Muscle layer of colon (tissue), 2 donors: ENCODE measurements around the gene HYOU1.
"Not testable (repeated sequence)": the region's sequence is repeated elsewhere in the genome, so short reads cannot be mapped to it uniquely, and the experiment has no call there.

ENCODE experiments used
- H3K27ac ChIP-seq: one replicate; pipeline ENCODE4 v1.7.0; 2013; ENCODE audit warnings: low read depth, mild to moderate bottlenecking, low read length, moderate library complexity
- H3K27me3 ChIP-seq, 2 donors: one replicate each; pipeline ENCODE4 v1.7.0; 2013; ENCODE audit warnings: low read length in 2 of 2, mild to moderate bottlenecking in 2 of 2; ENCODE audit not compliant: insufficient read depth in 2 of 2, control insufficient read depth in 1 of 2
- H3K36me3 ChIP-seq: one replicate; pipeline ENCODE4 v1.7.0; 2013; ENCODE audit warnings: mild to moderate bottlenecking, low read length; ENCODE audit not compliant: insufficient read depth
- H3K4me1 ChIP-seq: one replicate; pipeline ENCODE4 v1.7.0; 2013; ENCODE audit warnings: mild to moderate bottlenecking, low read length; ENCODE audit not compliant: insufficient read depth
- H3K4me3 ChIP-seq, 2 donors: one replicate each; pipeline ENCODE4 v1.7.0; 2013; ENCODE audit warnings: low read length in 2 of 2, low read depth in 1 of 2, mild to moderate bottlenecking in 1 of 2, moderate library complexity in 1 of 2
- H3K9ac ChIP-seq: one replicate; pipeline ENCODE4 v1.7.0; 2013; ENCODE audit warnings: low read length
- H3K9me3 ChIP-seq: one replicate; pipeline ENCODE4 v1.7.0; 2013; ENCODE audit warnings: mild to moderate bottlenecking, low read length
- donor health status: abdominal sarcoma.
- donor health status: Adenocarcinoma of cecum.

HYOU1 gene

DNA sequence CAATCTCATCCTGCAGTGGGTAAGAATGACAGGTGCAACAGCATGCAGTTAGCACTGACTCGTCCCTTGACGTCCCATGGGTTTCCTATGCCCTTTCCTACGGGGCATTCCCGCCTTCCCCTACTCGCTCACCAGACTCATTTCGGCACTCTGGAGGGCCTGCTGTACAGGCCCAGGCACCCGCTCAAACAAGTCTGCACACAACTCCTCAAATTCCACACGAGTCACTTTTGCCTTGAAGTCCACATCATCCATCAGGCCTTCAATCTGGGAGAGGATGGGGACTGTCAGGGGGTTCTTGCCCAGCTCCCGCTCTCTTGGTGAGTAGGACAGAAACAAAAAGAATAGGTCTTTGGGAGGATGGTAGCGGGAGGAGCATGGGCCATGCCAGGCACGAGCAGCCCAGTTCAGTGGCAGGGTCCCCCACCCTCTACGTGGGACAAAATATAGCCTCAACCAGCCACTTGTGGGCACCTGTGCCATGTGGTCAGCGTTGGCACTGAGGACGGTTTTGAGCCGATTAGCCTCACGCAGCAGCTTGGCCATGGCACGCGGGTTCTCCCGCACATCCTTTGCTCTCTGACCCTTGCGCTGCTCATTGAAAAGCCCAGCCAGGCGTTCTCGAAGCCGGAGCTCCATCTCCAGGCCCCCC is 4.7 kb downstream of the HYOU1 start:
- no peak overlapping the region for H3K9ac ChIP-seq
- peaks cover 72% of the 10 kb centered on the region for H3K36me3 ChIP-seq
- H3K4me3 ChIP-seq, result no peak overlapping the region
- peaks cover 14% of the 10 kb centered on the region for H3K4me1 ChIP-seq
- H3K27me3 ChIP-seq, result no peaks in the 10 kb centered on the region
- H3K9me3 ChIP-seq, result no peaks in the 10 kb centered on the region
- H3K27ac ChIP-seq, result no peak overlapping the region

DNA sequence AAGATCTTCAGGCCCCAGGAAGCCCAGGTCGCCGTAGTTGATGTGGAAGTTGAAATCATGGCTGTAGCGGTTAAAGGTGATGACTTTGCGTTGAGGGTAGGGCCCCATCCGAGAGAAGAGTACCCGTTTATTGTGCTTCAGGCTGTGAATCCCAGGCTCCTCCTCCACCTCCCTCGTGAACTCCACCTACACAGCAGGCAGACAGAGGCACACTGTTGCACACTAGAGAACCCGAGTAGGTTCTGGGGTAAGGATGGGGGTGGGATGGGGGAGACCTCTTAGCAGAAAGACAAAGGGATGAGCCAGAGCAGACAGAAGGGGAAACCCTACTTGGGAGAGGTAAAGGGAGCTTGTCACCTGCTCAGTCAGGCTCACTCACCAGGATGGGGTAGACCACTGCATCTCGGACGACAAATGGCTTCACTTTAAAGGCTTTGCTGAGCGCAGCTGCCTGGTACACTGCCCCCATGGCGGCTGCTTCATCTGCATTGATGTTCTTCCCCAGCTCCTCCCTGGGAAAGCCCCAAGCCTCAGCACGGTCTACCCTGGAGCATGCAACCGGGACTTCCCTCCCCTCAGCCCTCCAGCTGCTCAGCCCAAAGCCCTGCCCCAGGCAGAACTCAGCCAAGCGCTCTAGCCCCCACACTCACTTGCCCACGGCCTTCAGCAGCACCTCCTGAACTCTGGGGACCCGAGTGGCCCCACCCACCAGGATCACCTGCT is 5.4 kb downstream of the HYOU1 start:
- Histone ChIP-seq H3K27me3 (no peaks in the 10 kb centered on the region), H3K36me3 (peaks cover 79% of the 10 kb centered on the region), H3K9ac (no peak overlapping the region), H3K4me1 (peaks cover 14% of the 10 kb centered on the region), H3K27ac (no peak overlapping the region), H3K4me3 (no peak overlapping the region), H3K9me3 (no peaks in the 10 kb centered on the region)

DNA sequence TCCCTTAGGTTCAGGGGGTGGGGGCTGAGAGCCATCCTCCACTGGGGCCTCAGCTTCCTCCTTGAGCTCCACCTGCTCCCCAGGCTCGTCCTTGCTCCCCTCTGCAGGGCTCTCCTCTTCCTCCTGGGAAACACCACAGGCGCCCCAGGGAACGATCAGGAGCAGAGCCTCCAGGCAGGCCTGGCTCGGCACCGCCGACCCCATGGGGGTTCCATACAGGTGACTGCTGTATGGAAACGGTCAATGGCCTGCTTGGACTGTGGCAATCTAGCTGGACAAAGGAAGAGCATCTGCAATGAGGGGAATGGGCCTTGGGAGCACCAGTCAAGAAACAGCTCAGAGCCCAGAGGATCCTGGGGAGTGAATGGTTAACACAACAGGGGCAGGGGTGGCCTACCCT is 7.9 kb downstream of the HYOU1 start:
- Histone ChIP-seq H3K9me3 (no peaks in the 10 kb centered on the region), H3K9ac (no peak overlapping the region), H3K4me1 (no peaks in the 10 kb centered on the region), H3K36me3 (peaks cover 73% of the 10 kb centered on the region), H3K27me3 (no peaks in the 10 kb centered on the region), H3K27ac (no peak overlapping the region), H3K4me3 (no peak overlapping the region)

DNA sequence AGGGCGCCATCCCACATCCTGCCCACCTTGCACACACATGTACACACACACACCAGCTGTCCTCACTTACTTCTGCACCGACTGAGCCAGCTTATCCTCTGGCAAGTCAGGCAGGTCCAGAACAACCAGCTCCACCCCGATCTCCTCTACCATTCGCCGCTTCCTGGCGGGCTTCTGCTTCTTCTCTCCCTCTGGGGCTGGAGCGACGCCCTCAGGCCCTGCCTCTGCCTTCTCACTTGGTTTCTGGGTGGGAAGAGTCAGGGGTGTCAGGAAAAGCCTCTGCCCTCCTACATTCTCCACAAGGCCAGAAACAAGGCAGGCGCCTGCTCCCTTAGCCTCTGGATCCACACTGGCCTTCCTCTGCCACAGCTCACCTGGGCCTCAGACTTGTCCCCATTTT is 8.4 kb downstream of the HYOU1 start:
- Histone ChIP-seq H3K9me3 (no peaks in the 10 kb centered on the region), H3K36me3 (peaks cover 69% of the 10 kb centered on the region), H3K9ac (no peak overlapping the region), H3K27me3 (no peaks in the 10 kb centered on the region), H3K4me1 (no peaks in the 10 kb centered on the region), H3K4me3 (no peak overlapping the region), H3K27ac (no peak overlapping the region)

DNA sequence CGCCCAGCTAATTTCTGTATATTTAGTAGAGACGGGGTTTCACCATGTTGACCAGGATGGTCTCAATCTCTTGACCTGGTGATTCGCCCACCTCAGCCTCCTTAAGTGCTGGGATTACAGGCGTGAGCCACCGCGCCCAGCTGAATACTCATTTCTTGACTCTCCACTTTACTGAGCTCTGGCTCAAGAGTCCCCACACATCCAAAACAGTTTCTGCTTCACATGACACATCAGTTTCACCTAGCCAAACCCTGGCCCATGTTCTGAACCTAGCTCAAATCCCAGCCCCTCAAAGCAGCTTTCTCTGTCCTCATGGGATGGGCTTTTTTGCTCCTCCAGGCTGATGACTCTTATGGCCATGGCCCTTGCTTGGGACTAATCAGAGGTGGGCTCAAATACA is 9.8 kb downstream of the HYOU1 start:
- H3K27ac ChIP-seq, result no peak overlapping the region
- H3K36me3 ChIP-seq, result peaks cover 54% of the 10 kb centered on the region
- H3K9me3 ChIP-seq, result no peaks in the 10 kb centered on the region
- H3K9ac ChIP-seq, result no peak overlapping the region
- H3K4me3 ChIP-seq, result no peak overlapping the region
- H3K27me3 ChIP-seq, result no peaks in the 10 kb centered on the region
- no peaks in the 10 kb centered on the region for H3K4me1 ChIP-seq

DNA sequence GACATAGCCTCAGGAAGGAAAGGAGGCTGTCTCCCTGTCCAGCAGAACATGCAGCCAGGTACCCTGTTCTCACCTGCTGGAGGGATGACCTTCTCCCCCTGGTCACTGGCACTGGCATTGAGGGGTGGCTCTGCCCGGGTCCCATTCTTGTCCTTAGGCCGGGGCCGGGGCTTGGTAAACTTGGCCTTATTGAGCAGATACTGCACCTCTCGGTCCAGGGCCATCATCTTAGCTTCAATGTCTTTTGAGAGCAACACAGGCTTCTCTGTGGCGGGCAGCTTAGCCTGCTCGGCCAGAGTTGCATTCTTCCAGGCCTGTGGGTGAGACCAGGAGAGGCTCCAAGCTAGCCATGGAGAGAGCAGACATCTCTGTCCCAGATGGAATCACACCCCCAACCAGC is 10.5 kb downstream of the HYOU1 start:
- H3K27me3 ChIP-seq, result no peaks in the 10 kb centered on the region
- no peaks in the 10 kb centered on the region for H3K9me3 ChIP-seq
- H3K36me3 ChIP-seq, result peaks cover 47% of the 10 kb centered on the region
- no peaks in the 10 kb centered on the region for H3K4me1 ChIP-seq
- no peak overlapping the region for H3K27ac ChIP-seq
- no peak overlapping the region for H3K9ac ChIP-seq
- no peak overlapping the region for H3K4me3 ChIP-seq

DNA sequence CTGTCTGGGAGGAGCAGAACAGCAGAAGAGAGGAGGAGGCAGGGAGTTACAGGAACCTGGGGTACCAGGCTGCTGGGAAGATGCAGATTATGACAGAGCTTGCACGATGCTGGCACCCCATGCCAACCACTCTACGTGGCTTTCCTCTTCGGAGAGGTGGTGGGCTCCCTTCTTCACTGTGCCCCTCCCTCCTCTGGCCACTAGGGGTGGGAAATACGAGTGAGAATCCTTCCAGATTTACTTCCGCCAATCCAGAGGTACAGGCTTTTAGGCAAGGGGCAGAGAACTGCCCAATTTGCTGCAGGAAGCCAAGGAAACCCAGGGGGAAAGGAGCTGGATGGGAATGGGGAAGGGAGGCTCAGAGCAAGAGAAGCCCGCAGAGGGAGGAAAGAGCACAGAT is 12.3 kb downstream of the HYOU1 start:
- H3K27me3 ChIP-seq, result no peaks in the 10 kb centered on the region
- no peak overlapping the region for H3K9ac ChIP-seq
- H3K9me3 ChIP-seq, result no peaks in the 10 kb centered on the region
- no peak overlapping the region for H3K4me3 ChIP-seq
- no peaks in the 10 kb centered on the region for H3K4me1 ChIP-seq
- H3K36me3 ChIP-seq, result peaks cover 36% of the 10 kb centered on the region
- no peak overlapping the region for H3K27ac ChIP-seq

DNA sequence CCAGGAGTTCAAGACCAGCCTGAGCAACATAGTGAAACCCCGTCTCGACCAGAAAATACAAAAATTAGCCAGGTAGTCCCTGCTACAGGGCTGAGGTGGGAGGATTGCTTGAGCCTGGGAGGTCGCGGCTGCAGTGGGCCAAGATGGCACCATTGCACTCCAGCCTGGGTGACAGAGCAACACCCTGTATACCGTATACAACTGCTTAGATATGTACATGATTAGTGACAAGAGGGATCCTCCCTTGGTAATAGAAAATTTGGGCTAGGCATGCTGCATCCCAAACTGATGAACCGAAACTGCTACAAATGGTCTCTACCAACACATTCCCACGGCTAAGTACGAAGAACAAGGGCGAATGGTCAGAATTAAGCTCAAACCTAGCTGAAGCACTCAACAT is 14.1 kb downstream of the HYOU1 start:
- no peaks in the 10 kb centered on the region for H3K27me3 ChIP-seq
- H3K9me3 ChIP-seq, result no peaks in the 10 kb centered on the region
- no peak overlapping the region for H3K9ac ChIP-seq
- peaks cover 18% of the 10 kb centered on the region for H3K36me3 ChIP-seq
- no peak overlapping the region for H3K27ac ChIP-seq
- H3K4me1 ChIP-seq, result no peaks in the 10 kb centered on the region
- no peak overlapping the region for H3K4me3 ChIP-seq

DNA sequence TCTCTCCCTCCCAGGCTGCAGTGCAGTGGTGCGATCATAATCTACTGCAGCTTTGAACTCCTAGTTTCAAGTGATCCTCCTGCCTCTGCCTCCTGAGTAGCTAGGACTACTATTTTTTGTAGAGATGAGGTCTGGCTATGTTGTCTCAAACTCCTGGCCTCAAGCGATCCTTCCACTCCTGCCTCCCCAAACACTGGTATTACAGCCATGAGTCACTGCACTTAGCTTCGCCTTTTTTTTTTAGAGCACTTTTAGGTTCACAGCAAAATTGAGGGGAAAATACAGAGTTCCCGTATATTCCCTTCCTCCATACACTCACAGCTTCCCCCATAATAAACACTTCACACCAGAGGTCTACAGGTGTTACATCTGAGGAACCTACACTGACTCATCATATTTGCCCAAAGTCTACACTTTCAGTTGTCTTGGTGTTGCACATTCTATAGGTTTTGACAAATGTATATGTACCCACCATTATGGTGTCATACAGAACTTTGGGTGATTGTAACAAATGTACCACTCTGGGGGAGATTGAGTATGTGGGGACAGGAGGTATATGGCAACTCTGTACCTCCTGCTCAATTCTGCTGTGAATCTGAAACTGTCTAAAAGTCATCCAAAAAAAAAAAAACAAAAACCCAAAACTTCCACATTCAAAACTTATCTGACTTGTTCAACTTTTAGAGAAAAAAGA is 15.0 kb downstream of the HYOU1 start:
- Histone ChIP-seq H3K4me1 (no peaks in the 10 kb centered on the region), H3K9ac (no peak overlapping the region)

DNA sequence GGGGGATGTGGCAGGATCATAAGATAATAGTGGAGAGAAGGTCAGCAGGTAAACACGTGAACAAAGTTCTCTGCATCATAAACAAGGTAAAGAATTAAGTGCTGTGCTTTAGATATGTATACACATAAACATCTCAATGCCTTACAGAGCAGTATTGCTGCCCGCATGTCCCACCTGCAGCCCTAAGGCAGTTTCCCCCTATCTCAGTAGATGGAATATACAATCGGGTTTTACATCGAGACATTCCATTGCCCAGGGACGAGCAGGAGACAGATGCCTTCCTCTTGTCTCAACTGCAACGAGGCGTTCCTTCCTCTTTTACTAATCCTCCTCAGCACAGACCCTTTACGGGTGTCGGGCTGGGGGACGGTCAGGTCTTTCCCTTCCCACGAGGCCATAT is 17.5 kb downstream of the HYOU1 start:
- not testable (repeated sequence) for H3K4me3 ChIP-seq, H3K9ac ChIP-seq, H3K4me1 ChIP-seq, H3K27me3 ChIP-seq, H3K27ac ChIP-seq, H3K9me3 ChIP-seq, H3K36me3 ChIP-seq

More for the DNA sequence above, 15.0 kb downstream of the HYOU1 start:
- Histone ChIP-seq H3K27ac (no peak overlapping the region), H3K36me3 (peaks cover 9% of the 10 kb centered on the region), H3K9me3 (no peaks in the 10 kb centered on the region), H3K4me3 (no peak overlapping the region), H3K27me3 (no peaks in the 10 kb centered on the region)

DNA sequence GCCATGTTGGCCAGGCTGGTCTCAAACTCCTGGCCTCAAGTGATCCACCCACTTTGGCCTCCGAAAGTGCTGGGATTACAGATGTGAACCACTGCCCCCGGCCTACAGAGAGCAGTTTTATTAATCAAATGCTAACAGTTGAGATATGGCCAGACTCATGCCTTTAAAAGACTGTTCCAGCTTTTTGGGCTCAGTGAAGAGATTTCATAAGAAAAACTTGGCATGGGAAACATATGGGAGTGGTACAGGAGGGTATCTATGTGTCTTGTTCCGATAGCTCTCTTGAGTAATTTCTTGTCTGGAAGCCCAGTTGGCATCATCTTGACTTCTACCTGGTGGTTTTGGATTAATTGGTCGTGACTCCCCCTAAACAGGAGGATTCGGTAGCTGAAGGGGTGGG is 18.1 kb downstream of the HYOU1 start:
- no peak overlapping the region for H3K27ac ChIP-seq
- H3K4me3 ChIP-seq, result no peak overlapping the region
- no peaks in the 10 kb centered on the region for H3K36me3 ChIP-seq
- no peaks in the 10 kb centered on the region for H3K4me1 ChIP-seq
- H3K9me3 ChIP-seq, result no peaks in the 10 kb centered on the region
- H3K27me3 ChIP-seq, result no peaks in the 10 kb centered on the region
- H3K9ac ChIP-seq, result no peak overlapping the region
